ENCODE data around the gene UNC93A.

GRCh38 chr6:167337675-167338449 lies 46.7 kb downstream of the UNC93A start:
- no peak for TF ChIP-seq POLR2A (IDR thresholded peaks at IDR 0.05; ENCODE audit: extremely low read depth, insufficient read length)
- TF ChIP-seq, protein P1, sequence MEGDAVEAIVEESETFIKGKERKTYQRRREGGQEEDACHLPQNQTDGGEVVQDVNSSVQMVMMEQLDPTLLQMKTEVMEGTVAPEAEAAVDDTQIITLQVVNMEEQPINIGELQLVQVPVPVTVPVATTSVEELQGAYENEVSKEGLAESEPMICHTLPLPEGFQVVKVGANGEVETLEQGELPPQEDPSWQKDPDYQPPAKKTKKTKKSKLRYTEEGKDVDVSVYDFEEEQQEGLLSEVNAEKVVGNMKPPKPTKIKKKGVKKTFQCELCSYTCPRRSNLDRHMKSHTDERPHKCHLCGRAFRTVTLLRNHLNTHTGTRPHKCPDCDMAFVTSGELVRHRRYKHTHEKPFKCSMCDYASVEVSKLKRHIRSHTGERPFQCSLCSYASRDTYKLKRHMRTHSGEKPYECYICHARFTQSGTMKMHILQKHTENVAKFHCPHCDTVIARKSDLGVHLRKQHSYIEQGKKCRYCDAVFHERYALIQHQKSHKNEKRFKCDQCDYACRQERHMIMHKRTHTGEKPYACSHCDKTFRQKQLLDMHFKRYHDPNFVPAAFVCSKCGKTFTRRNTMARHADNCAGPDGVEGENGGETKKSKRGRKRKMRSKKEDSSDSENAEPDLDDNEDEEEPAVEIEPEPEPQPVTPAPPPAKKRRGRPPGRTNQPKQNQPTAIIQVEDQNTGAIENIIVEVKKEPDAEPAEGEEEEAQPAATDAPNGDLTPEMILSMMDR (IDR thresholded peaks at IDR 0.05; ENCODE audit: low read depth, low read length) = no peak
- no peak for TF ChIP-seq MAX (IDR thresholded peaks at IDR 0.05; ENCODE audit: low read depth, low read length)

Data from NB4 (cell line).